Endometrial microvascular endothelial cells (primary cell): ENCODE measurements around the gene SLCO1A2. TPM values are rescaled to one million over a fixed set of nuclear protein-coding genes. Genes with fewer than 3 reads are reported as not detected.

Experiments used
- in situ Hi-C: cut with HindIII; loops from 2 replicates; pipeline ENCODE4 v1.10.0; 2017; ENCODE audit warnings: low sequenced_read_pairs, low pct_unique_long_range_greater_than_20kb; ENCODE audit errors: inconsistent ontology term
- total RNA-seq: library from RNA; depleted of rRNA; stranded (reverse); fragments of >200 nt; gene quantifications from one replicate; pipeline ENCODE4 v1.2.3, GENCODE V29; 2015; ENCODE audit errors: inconsistent ontology term

SLCO1A2 gene
- total RNA-seq, 1 donor from 2014 or later, result not detected

- in situ Hi-C loops, result no loop called here
Measured at GRCh38 chr12:21336656-21337055, 1.9 kb upstream of the SLCO1A2 start.

GRCh38 chr12:21330682-21331253 is 3.9 kb downstream of the SLCO1A2 start:
- in situ Hi-C loops, result no loop called here

- in situ Hi-C loops, result no loop called here
Measured at GRCh38 chr12:21328578-21328977, 6.1 kb downstream of the SLCO1A2 start.

- in situ Hi-C loops, result no loop called here
Measured at GRCh38 chr12:21324551-21324950, 10.2 kb downstream of the SLCO1A2 start.

- in situ Hi-C loops, result no loop called here
Measured at GRCh38 chr12:21323736-21324135, 11.0 kb downstream of the SLCO1A2 start.

GRCh38 chr12:21308785-21309184 is 25.9 kb downstream of the SLCO1A2 start:
- in situ Hi-C loops, result no loop called here

- in situ Hi-C loops, result no loop called here
Measured at GRCh38 chr12:21305661-21306060, 29.1 kb downstream of the SLCO1A2 start.

- in situ Hi-C loops, result no loop called here
Measured at GRCh38 chr12:21300632-21301031, 34.1 kb downstream of the SLCO1A2 start.

- in situ Hi-C loops, result no loop called here
Measured at GRCh38 chr12:21296751-21297406, 37.8 kb downstream of the SLCO1A2 start.

GRCh38 chr12:21296348-21296747 is 38.4 kb downstream of the SLCO1A2 start:
- in situ Hi-C loops, result no loop called here

- in situ Hi-C loops, result no loop called here
Measured at GRCh38 chr12:21294176-21294575, 40.5 kb downstream of the SLCO1A2 start.

GRCh38 chr12:21292111-21292510 is 42.6 kb downstream of the SLCO1A2 start:
- in situ Hi-C loops, result no loop called here

- in situ Hi-C loops, result no loop called here
Measured at GRCh38 chr12:21289698-21290097, 45.0 kb downstream of the SLCO1A2 start.

- in situ Hi-C loops, result no loop called here
Measured at GRCh38 chr12:21276826-21277225, 57.9 kb downstream of the SLCO1A2 start.

- in situ Hi-C loops, result no loop called here
Measured at GRCh38 chr12:21265932-21266331, 68.8 kb downstream of the SLCO1A2 start.

GRCh38 chr12:21264232-21264631 is 70.5 kb downstream of the SLCO1A2 start:
- in situ Hi-C loops, result no loop called here

- in situ Hi-C loops, result no loop called here
Measured at GRCh38 chr12:21257172-21257571, 77.5 kb downstream of the SLCO1A2 start.

GRCh38 chr12:21252070-21252469 is 82.6 kb downstream of the SLCO1A2 start:
- in situ Hi-C loops, result no loop called here

- in situ Hi-C loops, result no loop called here
Measured at GRCh38 chr12:21248679-21249078, 86.0 kb downstream of the SLCO1A2 start.

GRCh38 chr12:21239866-21240265 is 94.9 kb downstream of the SLCO1A2 start:
- in situ Hi-C loops, result no loop called here

- in situ Hi-C loops, result no loop called here
Measured at GRCh38 chr12:21234395-21234794, 100.3 kb downstream of the SLCO1A2 start.
